ENCODE data around the gene PSMC3.

Gene PSMC3

DNA sequence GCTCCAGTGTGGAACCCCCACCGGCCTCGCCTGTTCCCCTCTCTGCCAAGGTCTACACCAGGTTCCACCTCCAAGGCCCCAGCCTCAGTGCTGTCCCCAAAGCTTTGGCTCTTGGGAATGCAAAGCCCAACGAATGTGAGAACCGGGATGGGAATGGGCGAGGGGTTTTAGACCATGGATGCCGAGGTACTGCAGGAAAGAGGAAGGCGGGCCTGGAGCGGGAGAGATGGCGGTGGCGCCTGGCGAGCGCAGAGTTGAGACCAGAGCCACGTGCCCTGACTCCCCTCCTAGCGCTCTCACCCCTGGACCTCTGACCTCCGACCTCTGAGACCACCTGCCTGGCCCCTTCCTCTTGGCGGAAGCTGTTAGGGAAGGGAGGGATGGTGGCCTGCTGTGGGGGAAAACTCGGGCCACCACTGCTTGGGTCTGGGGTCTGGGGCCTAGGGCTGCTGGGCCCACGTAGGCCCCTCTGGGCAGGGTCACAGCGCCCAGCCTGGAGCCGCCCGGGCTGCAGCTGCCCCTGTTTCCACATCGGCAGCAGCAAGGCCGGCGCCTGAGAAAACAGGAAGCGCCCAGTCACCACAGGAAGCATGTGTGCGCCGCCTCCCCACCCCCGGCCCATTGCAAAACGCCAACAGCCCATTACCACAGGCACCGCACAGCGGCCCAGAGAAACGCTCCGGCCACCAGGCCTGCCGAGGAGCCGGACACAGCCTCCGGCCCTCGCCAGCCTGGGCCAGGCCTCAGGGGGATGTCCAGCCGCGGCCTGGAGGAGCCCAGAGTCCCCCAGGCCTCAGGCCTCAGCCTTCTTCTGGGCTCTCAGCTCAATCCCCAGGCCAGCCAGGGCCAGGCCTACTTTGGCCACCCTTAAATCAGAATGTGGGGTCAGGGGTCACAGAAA is 31.7 kb downstream of the PSMC3 start:
- TF ChIP-seq RAD21 (IDR thresholded peaks at IDR 0.05; ENCODE audit: low read depth): no peak
- TF ChIP-seq, protein P1, sequence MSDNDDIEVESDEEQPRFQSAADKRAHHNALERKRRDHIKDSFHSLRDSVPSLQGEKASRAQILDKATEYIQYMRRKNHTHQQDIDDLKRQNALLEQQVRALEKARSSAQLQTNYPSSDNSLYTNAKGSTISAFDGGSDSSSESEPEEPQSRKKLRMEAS (IDR thresholded peaks at IDR 0.05): no peak
- no peak for TF ChIP-seq FOXM1 (IDR thresholded peaks at IDR 0.05; ENCODE audit: borderline replicate concordance, low read depth)
- TF ChIP-seq EP300 (IDR thresholded peaks at IDR 0.05; ENCODE audit: borderline replicate concordance): no peak
- TF ChIP-seq CREB1 (IDR thresholded peaks at IDR 0.05; ENCODE audit: low read depth): no peak
- TF ChIP-seq TEAD4 (IDR thresholded peaks at IDR 0.05): no peak
- no peak for TF ChIP-seq TCF12 (IDR thresholded peaks at IDR 0.05; ENCODE audit: low read depth)
- TF ChIP-seq, protein P2, sequence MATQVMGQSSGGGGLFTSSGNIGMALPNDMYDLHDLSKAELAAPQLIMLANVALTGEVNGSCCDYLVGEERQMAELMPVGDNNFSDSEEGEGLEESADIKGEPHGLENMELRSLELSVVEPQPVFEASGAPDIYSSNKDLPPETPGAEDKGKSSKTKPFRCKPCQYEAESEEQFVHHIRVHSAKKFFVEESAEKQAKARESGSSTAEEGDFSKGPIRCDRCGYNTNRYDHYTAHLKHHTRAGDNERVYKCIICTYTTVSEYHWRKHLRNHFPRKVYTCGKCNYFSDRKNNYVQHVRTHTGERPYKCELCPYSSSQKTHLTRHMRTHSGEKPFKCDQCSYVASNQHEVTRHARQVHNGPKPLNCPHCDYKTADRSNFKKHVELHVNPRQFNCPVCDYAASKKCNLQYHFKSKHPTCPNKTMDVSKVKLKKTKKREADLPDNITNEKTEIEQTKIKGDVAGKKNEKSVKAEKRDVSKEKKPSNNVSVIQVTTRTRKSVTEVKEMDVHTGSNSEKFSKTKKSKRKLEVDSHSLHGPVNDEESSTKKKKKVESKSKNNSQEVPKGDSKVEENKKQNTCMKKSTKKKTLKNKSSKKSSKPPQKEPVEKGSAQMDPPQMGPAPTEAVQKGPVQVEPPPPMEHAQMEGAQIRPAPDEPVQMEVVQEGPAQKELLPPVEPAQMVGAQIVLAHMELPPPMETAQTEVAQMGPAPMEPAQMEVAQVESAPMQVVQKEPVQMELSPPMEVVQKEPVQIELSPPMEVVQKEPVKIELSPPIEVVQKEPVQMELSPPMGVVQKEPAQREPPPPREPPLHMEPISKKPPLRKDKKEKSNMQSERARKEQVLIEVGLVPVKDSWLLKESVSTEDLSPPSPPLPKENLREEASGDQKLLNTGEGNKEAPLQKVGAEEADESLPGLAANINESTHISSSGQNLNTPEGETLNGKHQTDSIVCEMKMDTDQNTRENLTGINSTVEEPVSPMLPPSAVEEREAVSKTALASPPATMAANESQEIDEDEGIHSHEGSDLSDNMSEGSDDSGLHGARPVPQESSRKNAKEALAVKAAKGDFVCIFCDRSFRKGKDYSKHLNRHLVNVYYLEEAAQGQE (IDR thresholded peaks at IDR 0.05; ENCODE audit: low read depth): no peak
- TF ChIP-seq ZBTB7A (IDR thresholded peaks at IDR 0.05; ENCODE audit: low read depth): no peak
- TF ChIP-seq, protein P3, sequence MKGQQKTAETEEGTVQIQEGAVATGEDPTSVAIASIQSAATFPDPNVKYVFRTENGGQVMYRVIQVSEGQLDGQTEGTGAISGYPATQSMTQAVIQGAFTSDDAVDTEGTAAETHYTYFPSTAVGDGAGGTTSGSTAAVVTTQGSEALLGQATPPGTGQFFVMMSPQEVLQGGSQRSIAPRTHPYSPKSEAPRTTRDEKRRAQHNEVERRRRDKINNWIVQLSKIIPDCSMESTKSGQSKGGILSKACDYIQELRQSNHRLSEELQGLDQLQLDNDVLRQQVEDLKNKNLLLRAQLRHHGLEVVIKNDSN (IDR thresholded peaks at IDR 0.05): no peak
- TF ChIP-seq YY1 (IDR thresholded peaks at IDR 0.05; ENCODE audit: low read depth): no peak
- no peak for TF ChIP-seq EGR1 (IDR thresholded peaks at IDR 0.05)
- no peak for TF ChIP-seq CEBPB (IDR thresholded peaks at IDR 0.05)
- TF ChIP-seq TAF1 (IDR thresholded peaks at IDR 0.05; ENCODE audit: low read depth): no peak
- no peak for TF ChIP-seq NFIC (IDR thresholded peaks at IDR 0.05)

DNA sequence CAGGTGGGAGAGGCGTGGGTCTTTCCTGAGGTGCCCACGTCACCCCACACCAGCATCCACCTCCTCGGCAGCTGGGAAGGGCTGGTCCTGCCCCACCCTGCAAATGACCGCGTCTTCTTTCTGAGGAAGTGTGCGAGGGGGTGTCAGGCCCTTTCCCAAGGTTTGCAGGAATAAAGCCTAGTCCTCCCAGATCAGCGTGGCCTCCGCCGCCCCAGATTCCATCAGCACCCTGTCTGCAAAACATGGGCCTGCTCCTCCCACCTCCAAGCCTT is 32.3 kb downstream of the PSMC3 start:
- TF ChIP-seq, protein P1 (IDR thresholded peaks at IDR 0.05): no peak
- TF ChIP-seq CREB1 (IDR thresholded peaks at IDR 0.05; ENCODE audit: low read depth) (no peak), TCF12 (IDR thresholded peaks at IDR 0.05; ENCODE audit: low read depth) (no peak), RAD21 (IDR thresholded peaks at IDR 0.05; ENCODE audit: low read depth) (no peak), NFIC (IDR thresholded peaks at IDR 0.05) (no peak), YY1 (IDR thresholded peaks at IDR 0.05; ENCODE audit: low read depth) (no peak), ZBTB7A (IDR thresholded peaks at IDR 0.05; ENCODE audit: low read depth) (no peak), TAF1 (IDR thresholded peaks at IDR 0.05; ENCODE audit: low read depth) (no peak), CEBPB (IDR thresholded peaks at IDR 0.05) (no peak), EGR1 (IDR thresholded peaks at IDR 0.05) (no peak), EP300 (IDR thresholded peaks at IDR 0.05; ENCODE audit: borderline replicate concordance) (no peak), FOXM1 (IDR thresholded peaks at IDR 0.05; ENCODE audit: borderline replicate concordance, low read depth) (no peak), TEAD4 (IDR thresholded peaks at IDR 0.05) (no peak)
- TF ChIP-seq, protein P2 (IDR thresholded peaks at IDR 0.05; ENCODE audit: low read depth): no peak
- TF ChIP-seq, protein P3 (IDR thresholded peaks at IDR 0.05): no peak

DNA sequence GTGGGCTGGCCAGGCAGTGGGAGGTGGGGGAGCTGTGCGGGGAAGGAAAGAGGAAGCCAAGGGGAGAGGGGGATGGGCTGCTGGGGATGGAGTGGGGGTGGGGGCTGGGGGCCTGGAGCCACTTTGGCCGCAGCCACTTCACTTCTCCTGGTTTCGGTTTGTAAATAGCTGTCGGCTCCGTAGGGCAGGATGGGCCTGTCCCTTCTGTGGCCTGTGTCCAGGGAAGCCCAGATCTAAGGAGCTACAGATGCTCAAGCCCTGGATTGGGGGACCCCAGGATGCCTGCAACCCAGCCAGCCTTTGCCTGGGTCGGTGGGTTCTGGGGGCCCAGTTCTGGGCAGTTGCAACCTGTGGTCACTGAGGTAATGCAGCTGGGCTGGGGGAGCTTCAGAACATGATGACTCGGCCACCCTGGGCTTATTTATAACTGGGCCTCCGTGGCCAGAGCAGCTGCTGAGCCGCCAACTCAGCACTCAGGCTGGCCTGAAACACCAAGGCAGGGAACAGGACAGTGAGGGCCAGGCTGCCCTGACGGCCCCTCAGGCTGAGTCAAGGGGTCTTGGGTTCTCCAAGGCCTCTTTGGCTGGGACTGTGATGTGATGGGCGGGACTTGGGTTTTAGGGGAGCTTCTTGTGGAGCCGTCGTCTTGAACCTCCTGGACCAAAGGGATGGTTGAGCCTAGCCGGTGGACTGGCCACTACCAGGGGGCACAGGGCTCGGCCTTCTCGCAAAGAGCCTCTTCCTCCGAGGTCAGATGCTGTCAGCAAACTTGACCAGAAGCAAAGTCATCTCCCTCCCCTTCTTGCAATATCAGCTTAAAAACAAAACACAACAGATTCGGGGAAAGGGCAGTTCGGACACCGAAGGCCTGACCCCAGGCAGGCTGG is 32.8 kb downstream of the PSMC3 start:
- TF ChIP-seq TEAD4 (IDR thresholded peaks at IDR 0.05): no peak
- no peak for TF ChIP-seq TCF12 (IDR thresholded peaks at IDR 0.05; ENCODE audit: low read depth)
- TF ChIP-seq, protein P2 (IDR thresholded peaks at IDR 0.05; ENCODE audit: low read depth): no peak
- no peak for TF ChIP-seq CREB1 (IDR thresholded peaks at IDR 0.05; ENCODE audit: low read depth)
- no peak for TF ChIP-seq FOXM1 (IDR thresholded peaks at IDR 0.05; ENCODE audit: borderline replicate concordance, low read depth)
- no peak for TF ChIP-seq CEBPB (IDR thresholded peaks at IDR 0.05)
- no peak for TF ChIP-seq TAF1 (IDR thresholded peaks at IDR 0.05; ENCODE audit: low read depth)
- no peak for TF ChIP-seq EP300 (IDR thresholded peaks at IDR 0.05; ENCODE audit: borderline replicate concordance)
- TF ChIP-seq NFIC (IDR thresholded peaks at IDR 0.05): no peak
- TF ChIP-seq RAD21 (IDR thresholded peaks at IDR 0.05; ENCODE audit: low read depth): no peak
- TF ChIP-seq, protein P3 (IDR thresholded peaks at IDR 0.05): no peak
- no peak for TF ChIP-seq ZBTB7A (IDR thresholded peaks at IDR 0.05; ENCODE audit: low read depth)
- no peak for TF ChIP-seq YY1 (IDR thresholded peaks at IDR 0.05; ENCODE audit: low read depth)

Measured in Ishikawa (cell line).